A549 (cell line): ENCODE data around the gene PNPLA7.

Experiments
- POLR2A ChIP-seq: IDR thresholded peaks from 2 replicates; pipeline ENCODE4 v1.6.1; 2012; ENCODE audit warnings: mild to moderate bottlenecking, low read length
- TF ChIP-seq, protein P1 (sequence below): fragments of >200 bp; sonication (Bioruptor Twin); formaldehyde crosslinking; IDR thresholded peaks from 3 replicates; pipeline ENCODE4 v1.5.1; 2016

DNA sequence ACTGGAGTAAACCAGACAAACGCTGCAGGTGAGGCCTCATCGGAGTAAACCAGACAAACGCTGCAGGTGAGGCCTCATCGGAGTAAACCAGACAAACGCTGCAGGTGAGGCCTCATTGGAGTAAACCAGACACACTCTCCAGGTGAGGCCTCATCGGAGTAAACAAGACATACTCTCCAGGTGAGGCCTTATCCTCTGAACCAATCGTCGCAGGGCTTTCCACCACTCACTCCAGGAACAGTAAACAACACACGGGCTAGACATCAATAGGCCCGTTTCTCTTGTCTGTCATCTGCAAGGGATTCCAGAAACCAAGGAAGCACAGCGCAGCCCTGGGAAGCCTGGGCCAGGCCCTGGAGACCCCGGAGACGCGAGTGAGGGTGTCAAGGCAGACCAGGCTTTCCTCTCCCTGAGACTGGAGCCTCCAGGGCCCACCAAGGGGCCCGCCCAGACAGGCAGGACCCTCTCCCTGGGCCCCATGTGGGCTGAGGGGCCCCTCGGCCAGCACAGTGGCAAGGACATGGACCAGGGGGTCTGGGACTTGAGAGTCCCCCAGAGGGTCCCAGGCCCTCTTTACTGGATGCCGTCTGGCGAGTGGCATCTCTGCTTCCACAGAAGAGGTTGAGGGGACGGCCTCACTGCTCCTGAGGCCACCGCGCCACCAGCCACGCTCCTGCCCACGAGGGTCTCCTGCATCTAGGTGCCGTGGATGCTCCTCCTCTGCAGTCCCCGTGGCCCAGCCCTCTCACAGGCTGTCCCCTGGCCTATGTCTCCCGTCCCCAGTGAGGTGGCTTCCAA, 64.7 kb downstream of the PNPLA7 start:
- TF ChIP-seq, protein P1, sequence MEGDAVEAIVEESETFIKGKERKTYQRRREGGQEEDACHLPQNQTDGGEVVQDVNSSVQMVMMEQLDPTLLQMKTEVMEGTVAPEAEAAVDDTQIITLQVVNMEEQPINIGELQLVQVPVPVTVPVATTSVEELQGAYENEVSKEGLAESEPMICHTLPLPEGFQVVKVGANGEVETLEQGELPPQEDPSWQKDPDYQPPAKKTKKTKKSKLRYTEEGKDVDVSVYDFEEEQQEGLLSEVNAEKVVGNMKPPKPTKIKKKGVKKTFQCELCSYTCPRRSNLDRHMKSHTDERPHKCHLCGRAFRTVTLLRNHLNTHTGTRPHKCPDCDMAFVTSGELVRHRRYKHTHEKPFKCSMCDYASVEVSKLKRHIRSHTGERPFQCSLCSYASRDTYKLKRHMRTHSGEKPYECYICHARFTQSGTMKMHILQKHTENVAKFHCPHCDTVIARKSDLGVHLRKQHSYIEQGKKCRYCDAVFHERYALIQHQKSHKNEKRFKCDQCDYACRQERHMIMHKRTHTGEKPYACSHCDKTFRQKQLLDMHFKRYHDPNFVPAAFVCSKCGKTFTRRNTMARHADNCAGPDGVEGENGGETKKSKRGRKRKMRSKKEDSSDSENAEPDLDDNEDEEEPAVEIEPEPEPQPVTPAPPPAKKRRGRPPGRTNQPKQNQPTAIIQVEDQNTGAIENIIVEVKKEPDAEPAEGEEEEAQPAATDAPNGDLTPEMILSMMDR = no peak
- TF ChIP-seq POLR2A = no peak
